ENCODE data around the gene MAP3K13. TPM values are rescaled to one million over a fixed set of nuclear protein-coding genes. Genes with fewer than 3 reads are reported as not detected.

MAP3K13 gene
- 10 to 100 TPM; 10.1 to 15.4 TPM for total RNA-seq

- Mint-ChIP-seq H3K27me3 (peaks cover 34 to 51% of the 10 kb centered on the region in 2 donors), H3K36me3 (no peaks in the 10 kb centered on the region), H3K9me3 (no peaks in the 10 kb centered on the region), H3K4me1 (ENCODE audit: low read depth in 2 of 2) (peaks cover 10 to 13% of the 10 kb centered on the region in 2 donors), H3K27ac (peak within 1 kb of the TSS in 1 of 2 donors; percentile 77), H3K4me3 (peak within 1 kb of the TSS; percentile 90)
- peak; percentile 95 to 96 for ATAC-seq
- DNase-seq (ENCODE audit: low spot score), result peak; percentile 62
Measured at GRCh38 chr3:185362850-185363661, at the start of gene MAP3K13. TSS of gene MAP3K13 (plus strand) at chr3:185363136. CDS start at chr3:185428582, 65,446 bp downstream.

- no peaks in the 10 kb centered on the region for H3K9me3 Mint-ChIP-seq
- no peaks in the 10 kb centered on the region for H3K4me1 Mint-ChIP-seq (ENCODE audit: low read depth in 2 of 2)
- ATAC-seq, result no peak
- no peak overlapping the region for H3K27ac Mint-ChIP-seq
- H3K4me3 Mint-ChIP-seq, result no peak overlapping the region
- H3K27me3 Mint-ChIP-seq, result peaks cover 0 to 4% of the 10 kb centered on the region in 2 donors
- H3K36me3 Mint-ChIP-seq, result peaks cover 5% of the 10 kb centered on the region
- no peak for DNase-seq (ENCODE audit: low spot score)
Measured at GRCh38 chr3:185313693-185314246, 49.2 kb upstream of the MAP3K13 start.

- no peak overlapping the region for H3K4me3 Mint-ChIP-seq
- no peaks in the 10 kb centered on the region for H3K4me1 Mint-ChIP-seq (ENCODE audit: low read depth in 2 of 2)
- H3K36me3 Mint-ChIP-seq, result no peaks in the 10 kb centered on the region
- H3K27me3 Mint-ChIP-seq, result peaks cover 0 to 4% of the 10 kb centered on the region in 2 donors
- no peaks in the 10 kb centered on the region for H3K9me3 Mint-ChIP-seq
- H3K27ac Mint-ChIP-seq, result no peak overlapping the region
- DNase-seq (ENCODE audit: low spot score) (no peak), ATAC-seq (no peak)
Measured at GRCh38 chr3:185316740-185317412, 46.1 kb upstream of the MAP3K13 start.

- H3K9me3 Mint-ChIP-seq, result no peaks in the 10 kb centered on the region
- no peaks in the 10 kb centered on the region for H3K4me1 Mint-ChIP-seq (ENCODE audit: low read depth in 2 of 2)
- peaks cover 0 to 4% of the 10 kb centered on the region in 2 donors for H3K27me3 Mint-ChIP-seq
- ATAC-seq, result no peak
- H3K27ac Mint-ChIP-seq, result no peak overlapping the region
- DNase-seq (ENCODE audit: low spot score), result no peak
- no peaks in the 10 kb centered on the region for H3K36me3 Mint-ChIP-seq
- no peak overlapping the region for H3K4me3 Mint-ChIP-seq
Measured at GRCh38 chr3:185317674-185318073, 45.3 kb upstream of the MAP3K13 start.

GRCh38 chr3:185318141-185318540 is 44.8 kb upstream of the MAP3K13 start:
- Mint-ChIP-seq H3K27me3 (peaks cover 0 to 4% of the 10 kb centered on the region in 2 donors), H3K4me3 (no peak overlapping the region), H3K4me1 (ENCODE audit: low read depth in 2 of 2) (no peaks in the 10 kb centered on the region), H3K36me3 (no peaks in the 10 kb centered on the region), H3K27ac (no peak overlapping the region), H3K9me3 (no peaks in the 10 kb centered on the region)
- ATAC-seq (no peak), DNase-seq (ENCODE audit: low spot score) (no peak)

- Mint-ChIP-seq H3K27ac (no peak overlapping the region), H3K27me3 (peaks cover 0 to 4% of the 10 kb centered on the region in 2 donors), H3K4me3 (no peak overlapping the region), H3K4me1 (ENCODE audit: low read depth in 2 of 2) (no peaks in the 10 kb centered on the region), H3K9me3 (no peaks in the 10 kb centered on the region), H3K36me3 (no peaks in the 10 kb centered on the region)
- ATAC-seq (no peak), DNase-seq (ENCODE audit: low spot score) (no peak)
Measured at GRCh38 chr3:185319801-185320200, 43.1 kb upstream of the MAP3K13 start.

- peaks cover 5 to 6% of the 10 kb centered on the region in 2 donors for H3K27me3 Mint-ChIP-seq
- no peaks in the 10 kb centered on the region for H3K9me3 Mint-ChIP-seq
- no peak for ATAC-seq
- no peak for DNase-seq (ENCODE audit: low spot score)
- H3K27ac Mint-ChIP-seq, result no peak overlapping the region
- H3K36me3 Mint-ChIP-seq, result no peaks in the 10 kb centered on the region
- no peaks in the 10 kb centered on the region for H3K4me1 Mint-ChIP-seq (ENCODE audit: low read depth in 2 of 2)
- H3K4me3 Mint-ChIP-seq, result no peak overlapping the region
Measured at GRCh38 chr3:185320949-185321348, 42.0 kb upstream of the MAP3K13 start.

GRCh38 chr3:185322101-185322719 is 40.7 kb upstream of the MAP3K13 start:
- Mint-ChIP-seq H3K9me3 (no peaks in the 10 kb centered on the region), H3K4me3 (no peak overlapping the region), H3K27ac (no peak overlapping the region), H3K36me3 (no peaks in the 10 kb centered on the region), H3K27me3 (peaks cover 3 to 8% of the 10 kb centered on the region in 2 donors), H3K4me1 (ENCODE audit: low read depth in 2 of 2) (no peaks in the 10 kb centered on the region)
- no peak for ATAC-seq
- DNase-seq (ENCODE audit: low spot score), result no peak

GRCh38 chr3:185325946-185326791 is 36.8 kb upstream of the MAP3K13 start:
- DNase-seq (ENCODE audit: low spot score), result no peak
- no peaks in the 10 kb centered on the region for H3K4me1 Mint-ChIP-seq (ENCODE audit: low read depth in 2 of 2)
- no peaks in the 10 kb centered on the region for H3K9me3 Mint-ChIP-seq
- ATAC-seq, result no peak
- no peak overlapping the region for H3K4me3 Mint-ChIP-seq
- H3K36me3 Mint-ChIP-seq, result no peaks in the 10 kb centered on the region
- no peak overlapping the region for H3K27ac Mint-ChIP-seq
- H3K27me3 Mint-ChIP-seq, result peaks cover 3 to 8% of the 10 kb centered on the region in 2 donors

- ATAC-seq (no peak), DNase-seq (ENCODE audit: low spot score) (no peak)
- no peak overlapping the region for H3K27ac Mint-ChIP-seq
- peaks cover 3 to 8% of the 10 kb centered on the region in 2 donors for H3K27me3 Mint-ChIP-seq
- H3K9me3 Mint-ChIP-seq, result no peaks in the 10 kb centered on the region
- no peak overlapping the region for H3K4me3 Mint-ChIP-seq
- H3K36me3 Mint-ChIP-seq, result no peaks in the 10 kb centered on the region
- peaks cover 3% of the 10 kb centered on the region in 2 donors for H3K4me1 Mint-ChIP-seq (ENCODE audit: low read depth in 2 of 2)
Measured at GRCh38 chr3:185327062-185327461, 35.9 kb upstream of the MAP3K13 start.

GRCh38 chr3:185328324-185329004 is 34.5 kb upstream of the MAP3K13 start:
- no peak for DNase-seq (ENCODE audit: low spot score)
- Mint-ChIP-seq H3K27ac (no peak overlapping the region), H3K36me3 (no peaks in the 10 kb centered on the region)

GRCh38 chr3:185330238-185330637 is 32.7 kb upstream of the MAP3K13 start:
- peaks cover 8 to 10% of the 10 kb centered on the region in 2 donors for H3K4me1 Mint-ChIP-seq (ENCODE audit: low read depth in 2 of 2)
- ATAC-seq, result no peak

More at GRCh38 chr3:185328324-185329004, 34.5 kb upstream of the MAP3K13 start:
- no peak for ATAC-seq
- Mint-ChIP-seq H3K4me3 (no peak overlapping the region), H3K9me3 (no peaks in the 10 kb centered on the region), H3K4me1 (ENCODE audit: low read depth in 2 of 2) (peaks cover 8 to 10% of the 10 kb centered on the region in 2 donors), H3K27me3 (peaks cover 3 to 8% of the 10 kb centered on the region in 2 donors)

More at GRCh38 chr3:185330238-185330637, 32.7 kb upstream of the MAP3K13 start:
- Mint-ChIP-seq H3K36me3 (no peaks in the 10 kb centered on the region), H3K9me3 (no peaks in the 10 kb centered on the region), H3K27ac (no peak overlapping the region), H3K4me3 (no peak overlapping the region), H3K27me3 (peaks cover 3 to 8% of the 10 kb centered on the region in 2 donors)
- no peak for DNase-seq (ENCODE audit: low spot score)

Data from natural killer cell treated with Interleukin-12 subunit alpha and Interleukin-12 subunit beta and Interleukin-15 and Interleukin-18, amount 100 ng/mL, for 72 hours (primary cell).